Heart right ventricle (tissue), 16 donors: ENCODE data around the gene FYN. TPM values are rescaled to one million over a fixed set of nuclear protein-coding genes. Genes with fewer than 3 reads are reported as not detected.

ENCODE experiments used
- ATAC-seq, 8 donors: fragments of 200-7000 bp; cut with Tn5 transposase; one replicate each; pipeline ENCODE4 v1.9.1; 2020; ENCODE audit warnings: mild to moderate bottlenecking in 8 of 8, moderate library complexity in 8 of 8, moderate number of reproducible peaks in 1 of 8
- DNase-seq, 2 donors: peaks; one replicate each; pipeline ENCODE4 v3.0.0-alpha.2; 2020
- H3K27ac ChIP-seq, 10 donors: fragments of 200-600 bp; sonication (generic) in 2 of 10; one replicate each; pipeline versions ENCODE4 v1.5.0 to v1.8.0; 2020 to 2022; ENCODE audit warnings: mild to moderate bottlenecking in 3 of 10
- H3K27me3 ChIP-seq, 7 donors: fragments of 200-600 bp; one replicate each; pipeline ENCODE4 v1.8.0; 2021 to 2022; ENCODE audit warnings: mild to moderate bottlenecking in 2 of 7
- H3K36me3 ChIP-seq, 9 donors: fragments of 200-600 bp; sonication (generic) in 1 of 9; one replicate each; pipeline versions ENCODE4 v1.5.0 to v1.8.0; 2020 to 2022; ENCODE audit warnings: mild to moderate bottlenecking in 2 of 9
- H3K4me1 ChIP-seq, 9 donors: fragments of 200-600 bp; sonication (generic) in 1 of 9; one replicate each; pipeline versions ENCODE4 v1.5.0 to v1.8.0; 2020 to 2022; ENCODE audit warnings: mild to moderate bottlenecking in 4 of 9
- H3K4me3 ChIP-seq, 10 donors: fragments of 200-600 bp; sonication (generic) in 2 of 10; one replicate each; pipeline versions ENCODE4 v1.5.0 to v1.8.0; 2020 to 2022; ENCODE audit warnings: mild to moderate bottlenecking in 7 of 10, moderate library complexity in 2 of 10
- H3K9me3 ChIP-seq, 11 donors: fragments of 200-600 bp in 10 of 11; sonication (generic) in 2 of 11; one replicate each; pipeline versions ENCODE4 v1.5.0 to v1.8.0; 2013 to 2022; ENCODE audit warnings: mild to moderate bottlenecking in 2 of 11, control low read depth in 1 of 11, moderate library complexity in 1 of 11
- CTCF ChIP-seq, 9 donors: fragments of 200-600 bp; sonication (generic) in 2 of 9; IDR thresholded peaks; one replicate each; pipeline versions ENCODE4 v1.5.0 to v1.8.0; 2021 to 2022; ENCODE audit warnings: antibody characterized with exemption in 9 of 9, mild to moderate bottlenecking in 5 of 9, moderate library complexity in 1 of 9
- whole genome bisulfite sequencing, 2 donors: extraction: QIAGEN DNeasy Blood & Tissue Kit; methylation state at CpG; one replicate each; pipeline ENCODE4 v1.1.7; 2013; ENCODE audit warnings: inconsistent platforms in 1 of 2; 5-methylcytosine and 5-hydroxymethylcytosine counted together
- intact Hi-C, 10 donors: fragments of 100-400 bp; cut with DNase I; formaldehyde crosslinking; loops; one replicate each; pipeline versions ENCODE4 v1.11.1 to v1.14.2; 2022
- polyA plus RNA-seq, 2 donors: library from polyadenylated mRNA; stranded (reverse); fragments of 200-250 nt; gene quantifications; one replicate each; pipeline ENCODE4 v1.2.3, GENCODE V29; 2013
- total RNA-seq, 10 donors: library from RNA; stranded (reverse); fragmentation: NEBNext Ultra II Directional in 3 of 10; extraction: Animal tissue kit (Norgen Biotek cat#: 25700) in 3 of 10; gene quantifications; one replicate each; pipeline versions ENCODE4 v1.2.1 to v1.2.4, GENCODE V29; 2021 to 2023
- donor health status: Arrhythmogenic right ventricular cardiomyopathy.
- donor health status: ischemic (EF 13 %, LVEDD 7.1; RV severe dilation, severe dysfunction).
- donor health status: healthy with polysubstance abuse.
- donor health status: DM: no; HTN: yes; CAD: no.
- donor health status: DM: no; HTN: no; CAD: no.
- donor health status: ischemic (EF 25% LVEDD 6.9; RV normal size, moderate dysfunction).
- donor health status: ischemic (EF 25% LVEDD 5.7; RV mildly dilated, moderate dysfunction).
- donor health status: healthy.
- donor health status: DM: yes; HTN: yes; CAD: no.
- donor health status: Ischemic cardiomyopathy.
- donor health status: ischemic (EF 35%, LVEDD 5.7; RV mildly dilated, moderate dysfunction).
- donor health status: nonischemic (EF 11% LVEDD 7.7; RV severe dilation, severe dysfunction).
- donor health status: DM: yes; HTN: yes; CAD: no.
- donor health status: PGD.
- donor health status: ischemic (EF 29% LVEDD 5.4; RV normal size, mild dysfunction).
- donor health status: nonischemic (EF 23%, LVEDD 6.1; RV moderate dilation, normal function).

FYN gene
- total and polyA plus RNA-seq, 12 donors: 19.1 to 58.1 (median 42.2) TPM

GRCh38 chr6:111874025-111874415 lies 768 bp upstream of the FYN start:
- H3K27ac ChIP-seq: peak overlapping the region in 8 of 10 donors; percentile 12 to 92 (median 87)
- no peak for TF ChIP-seq CTCF (IDR thresholded peaks at IDR 0.05)
- ATAC-seq: no peak
- H3K36me3 ChIP-seq: no peaks in the 10 kb centered on the region
- no peaks in the 10 kb centered on the region for H3K27me3 ChIP-seq
- WGBS, 2 donors: 9 to 15% methylated on average over 8 of the region's 8 CpGs
- intact Hi-C loops: loop anchor here (5.0 to 10.0 kb wide), 12 partner anchors 42 to 162 kb away; no protein-coding TSS in a partner anchor
- peak overlapping the region; percentile 37 to 91 (median 86) for H3K4me3 ChIP-seq
- DNase-seq: peak in 1 of 2 donors; percentile 37
- peaks cover 0 to 39% (median 24%) of the 10 kb centered on the region in 9 donors for H3K4me1 ChIP-seq
- H3K9me3 ChIP-seq: no peaks in the 10 kb centered on the region

GRCh38 chr6:111872401-111873177 lies 663 bp downstream of the FYN start:
- peak overlapping the region; percentile 76 to 92 (median 88) for H3K27ac ChIP-seq
- 0 to 1% methylated on average over 65 to 69 of the region's 83 CpGs for WGBS, 2 donors
- ATAC-seq: peak; percentile 3 to 39 (median 26)

GRCh38 chr6:111871725-111872400 lies 1.4 kb downstream of the FYN start:
- intact Hi-C loops: loop anchor here (2.0 to 10.0 kb wide), 14 partner anchors 40 to 161 kb away; no protein-coding TSS in a partner anchor
- WGBS, 2 donors: 2 to 4% methylated on average over 13 of the region's 13 CpGs
- peaks cover 0 to 57% (median 43%) of the 10 kb centered on the region in 9 donors for H3K4me1 ChIP-seq

More at GRCh38 chr6:111872401-111873177, 663 bp downstream of the FYN start:
- TF ChIP-seq CTCF (IDR thresholded peaks at IDR 0.05): peak in 2 of 9 donors; percentile 11 to 23
- Histone ChIP-seq H3K27me3 (no peaks in the 10 kb centered on the region), H3K9me3 (no peaks in the 10 kb centered on the region), H3K36me3 (no peaks in the 10 kb centered on the region), H3K4me3 (peak overlapping the region; percentile 78 to 91 (median 86)), H3K4me1 (peaks cover 0 to 53% (median 36%) of the 10 kb centered on the region in 9 donors)
- DNase-seq: peak; percentile 45 to 51
- intact Hi-C loops: loop anchor here (2.0 to 10.0 kb wide), 14 partner anchors 40 to 162 kb away; no protein-coding TSS in a partner anchor

More at GRCh38 chr6:111871725-111872400, 1.4 kb downstream of the FYN start:
- no peaks in the 10 kb centered on the region for H3K36me3 ChIP-seq
- TF ChIP-seq CTCF (IDR thresholded peaks at IDR 0.05): no peak
- ATAC-seq (peak; percentile 5 to 58 (median 28)), DNase-seq (peak; percentile 37 to 43)
- H3K27ac ChIP-seq: peak overlapping the region; percentile 76 to 92 (median 88)
- H3K4me3 ChIP-seq: peak overlapping the region; percentile 78 to 91 (median 86)
- H3K9me3 ChIP-seq: no peaks in the 10 kb centered on the region
- H3K27me3 ChIP-seq: no peaks in the 10 kb centered on the region
